GM23338 (cell line): ENCODE data around the gene RFX4.

Experiments used
- EZH2 ChIP-seq: fragments of 200-600 bp; sonication (generic); IDR thresholded peaks from one replicate; pipeline ENCODE4 v1.8.0; 2017; ENCODE audit warnings: antibody characterized with exemption, mild to moderate bottlenecking, low read depth; ENCODE audit not compliant: unreplicated experiment
- EZH2phosphoT487 ChIP-seq: fragments of 200-600 bp; sonication (generic); IDR thresholded peaks from one replicate; pipeline ENCODE4 v1.8.1; 2018; ENCODE audit warnings: antibody characterized with exemption; ENCODE audit not compliant: unreplicated experiment
- JUNB ChIP-seq: IDR thresholded peaks from one replicate; pipeline ENCODE4 v1.6.1; 2016; ENCODE audit warnings: antibody characterized with exemption; ENCODE audit not compliant: unreplicated experiment
- NANOG ChIP-seq: IDR thresholded peaks from 2 replicates; pipeline ENCODE4 v1.6.1; 2016; ENCODE audit warnings: antibody characterized with exemption, borderline replicate concordance
- POLR2AphosphoS5 ChIP-seq: IDR thresholded peaks from 2 replicates; pipeline ENCODE4 v1.6.1; 2016; ENCODE audit warnings: antibody characterized with exemption, low read depth
- STAT1 ChIP-seq: IDR thresholded peaks from one replicate; pipeline ENCODE4 v1.6.1; 2016; ENCODE audit warnings: antibody characterized with exemption; ENCODE audit not compliant: unreplicated experiment
- ZNF114 ChIP-seq: fragments of 250-450 bp; sonication (Bioruptor Pico); IDR thresholded peaks from 2 replicates; pipeline ENCODE4 v1.5.0; 2020; ENCODE audit warnings: mild to moderate bottlenecking, moderate library complexity
- TF ChIP-seq, protein P1 (sequence below), 2 experiments: fragments of 200-600 bp in 1 of 2; sonication (generic) in 1 of 2; conservative IDR thresholded peaks; 2 replicates each; pipeline versions ENCODE4 v1.5.1 to v1.6.1; 2016 to 2017; ENCODE audit warnings: antibody characterized with exemption in 2 of 2, low read depth in 2 of 2, mild to moderate bottlenecking in 2 of 2, moderate library complexity in 1 of 2

- TF ChIP-seq, protein P1, sequence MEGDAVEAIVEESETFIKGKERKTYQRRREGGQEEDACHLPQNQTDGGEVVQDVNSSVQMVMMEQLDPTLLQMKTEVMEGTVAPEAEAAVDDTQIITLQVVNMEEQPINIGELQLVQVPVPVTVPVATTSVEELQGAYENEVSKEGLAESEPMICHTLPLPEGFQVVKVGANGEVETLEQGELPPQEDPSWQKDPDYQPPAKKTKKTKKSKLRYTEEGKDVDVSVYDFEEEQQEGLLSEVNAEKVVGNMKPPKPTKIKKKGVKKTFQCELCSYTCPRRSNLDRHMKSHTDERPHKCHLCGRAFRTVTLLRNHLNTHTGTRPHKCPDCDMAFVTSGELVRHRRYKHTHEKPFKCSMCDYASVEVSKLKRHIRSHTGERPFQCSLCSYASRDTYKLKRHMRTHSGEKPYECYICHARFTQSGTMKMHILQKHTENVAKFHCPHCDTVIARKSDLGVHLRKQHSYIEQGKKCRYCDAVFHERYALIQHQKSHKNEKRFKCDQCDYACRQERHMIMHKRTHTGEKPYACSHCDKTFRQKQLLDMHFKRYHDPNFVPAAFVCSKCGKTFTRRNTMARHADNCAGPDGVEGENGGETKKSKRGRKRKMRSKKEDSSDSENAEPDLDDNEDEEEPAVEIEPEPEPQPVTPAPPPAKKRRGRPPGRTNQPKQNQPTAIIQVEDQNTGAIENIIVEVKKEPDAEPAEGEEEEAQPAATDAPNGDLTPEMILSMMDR (conservative IDR thresholded peaks at IDR 0.05; ENCODE audit: low read depth in 2 of 2): no peak
- TF ChIP-seq NANOG (no peak), ZNF114 (no peak), STAT1 (no peak), POLR2AphosphoS5 (no peak), EZH2phosphoT487 (no peak), EZH2 (no peak), JUNB (no peak)
Observed at GRCh38 chr12:106712768-106713167, 130.0 kb downstream of the RFX4 start.
